Kidney (tissue), 14 donors: ENCODE data around the gene MACROD2. TPM values are rescaled to one million over a fixed set of nuclear protein-coding genes. Genes with fewer than 3 reads are reported as not detected.

Experiments used
- DNase-seq, 5 donors: peaks; one replicate each; pipeline ENCODE4 v3.0.0-alpha.2; 2013 to 2020
- FAIRE-seq: peaks from 2 replicates; lab custom pipeline; 2012; peaks lifted over from hg19 to GRCh38; lab: Jason Lieb, UNC
- H3K27ac ChIP-seq, 2 donors: one replicate each; pipeline ENCODE4 v1.7.0; 2013; ENCODE audit warnings: low read depth in 2 of 2, low read length in 2 of 2, inconsistent platforms in 1 of 2
- H3K27me3 ChIP-seq: one replicate; pipeline ENCODE4 v1.7.1; 2013; ENCODE audit warnings: low read length, inconsistent platforms; ENCODE audit not compliant: control insufficient read depth, insufficient read depth
- H3K36me3 ChIP-seq, 3 donors: one replicate each; pipeline versions ENCODE4 v1.7.0 to v1.7.1; 2013; ENCODE audit warnings: low read length in 3 of 3, control low read depth in 1 of 3, inconsistent platforms in 1 of 3; ENCODE audit not compliant: insufficient read depth in 3 of 3, control insufficient read depth in 2 of 3
- H3K4me1 ChIP-seq, 3 donors: one replicate each; pipeline versions ENCODE4 v1.7.0 to v1.7.1; 2013; ENCODE audit warnings: low read length in 3 of 3, inconsistent platforms in 1 of 3, low read depth in 1 of 3; ENCODE audit not compliant: control insufficient read depth in 2 of 3, insufficient read depth in 2 of 3
- H3K4me3 ChIP-seq, 3 donors: one replicate each; pipeline versions ENCODE4 v1.7.0 to v1.8.1; 2013; ENCODE audit warnings: low read length in 3 of 3, control low read depth in 1 of 3, inconsistent platforms in 1 of 3
- H3K9ac ChIP-seq, 3 donors: one replicate each; pipeline versions ENCODE4 v1.7.0 to v1.7.1; 2013; ENCODE audit warnings: low read length in 3 of 3, control low read depth in 1 of 3, inconsistent platforms in 1 of 3
- H3K9me3 ChIP-seq, 3 donors: one replicate each; pipeline versions ENCODE4 v1.7.0 to v1.7.1; 2013; ENCODE audit warnings: low read length in 3 of 3, control low read depth in 1 of 3, inconsistent platforms in 1 of 3; ENCODE audit not compliant: control insufficient read depth in 2 of 3, insufficient read depth in 1 of 3
- CTCF ChIP-seq: IDR thresholded peaks from 3 replicates; pipeline ENCODE4 v1.5.1; 2012; ENCODE audit warnings: mild to moderate bottlenecking, moderate library complexity, borderline replicate concordance; ENCODE audit not compliant: insufficient read depth; ENCODE audit errors: extremely low read depth
- intact Hi-C: fragments of 100-400 bp; cut with DNase I; formaldehyde crosslinking; loops from one replicate; pipeline ENCODE4 v1.11.1; 2022
- polyA plus RNA-seq: library from polyadenylated mRNA; stranded (reverse); fragments of 350-450 nt; fragmentation: Illumina TruSeq; extraction: RNeasy Lipid Tissue Mini Kit (QIAGEN cat#74804); gene quantifications from one replicate; pipeline ENCODE4 v1.2.3, GENCODE V29; 2014; ENCODE audit warnings: low read depth, low replicate concordance; ENCODE audit not compliant: insufficient read depth
- total RNA-seq: library from RNA; stranded (reverse); fragmentation: NEBNext Ultra II Directional; extraction: Animal tissue kit (Norgen Biotek cat#: 25700); gene quantifications from one replicate; pipeline ENCODE4 v1.2.1, GENCODE V29; 2021
- donor health status: control.
- donor health status: control.
- donor health status: control.
- donor health status: control.
- donor health status: control.
- donor health status: DM: yes; HTN: yes; CAD: no.
- donor health status: Normal renal cell carcinoma (clear cell type).

MACROD2 gene
- total and polyA plus RNA-seq, 2 donors from 2014 or later: 3.0 to 10.0 TPM

GRCh38 chr20:15220009-15220656 lies 1224.8 kb downstream of the MACROD2 start:
- no peaks in the 10 kb centered on the region for H3K36me3 ChIP-seq
- no peak overlapping the region for H3K27ac ChIP-seq
- no peak for DNase-seq
- intact Hi-C loops: no loop called here
- FAIRE-seq: no peak
- no peak for TF ChIP-seq CTCF
- no peaks in the 10 kb centered on the region for H3K9me3 ChIP-seq
- no peaks in the 10 kb centered on the region for H3K4me1 ChIP-seq
- no peaks in the 10 kb centered on the region for H3K27me3 ChIP-seq
- H3K4me3 ChIP-seq: no peak overlapping the region
- no peak overlapping the region for H3K9ac ChIP-seq

GRCh38 chr20:15220778-15221565 lies 1225.7 kb downstream of the MACROD2 start:
- Histone ChIP-seq H3K4me1 (no peaks in the 10 kb centered on the region), H3K9ac (no peak overlapping the region), H3K4me3 (no peak overlapping the region), H3K27ac (no peak overlapping the region), H3K9me3 (no peaks in the 10 kb centered on the region), H3K36me3 (no peaks in the 10 kb centered on the region), H3K27me3 (no peaks in the 10 kb centered on the region)
- FAIRE-seq (no peak), DNase-seq (no peak)
- intact Hi-C loops: no loop called here
- no peak for TF ChIP-seq CTCF

- H3K4me1 ChIP-seq: no peaks in the 10 kb centered on the region
- FAIRE-seq (no peak), DNase-seq (no peak)
- H3K27ac ChIP-seq: no peak overlapping the region
- TF ChIP-seq CTCF: no peak
- no peaks in the 10 kb centered on the region for H3K36me3 ChIP-seq
- no peak overlapping the region for H3K9ac ChIP-seq
- H3K4me3 ChIP-seq: no peak overlapping the region
- H3K9me3 ChIP-seq: no peaks in the 10 kb centered on the region
- intact Hi-C loops: no loop called here
- H3K27me3 ChIP-seq: no peaks in the 10 kb centered on the region
Observed at GRCh38 chr20:15222502-15223330, 1227.4 kb downstream of the MACROD2 start.
